HEK293 (cell line): Measurements from ENCODE around the gene SQOR.

Experiments used
- EGR2 ChIP-seq: fragments of 450-650 bp; formaldehyde crosslinking; IDR thresholded peaks from 2 replicates; pipeline ENCODE4 v1.5.1; 2016; ENCODE audit warnings: low read depth, missing biosample characterization, missing genetic modification characterization
- KLF8 ChIP-seq: fragments of 450-650 bp; formaldehyde crosslinking; IDR thresholded peaks from 2 replicates; pipeline ENCODE4 v1.5.1; 2016; ENCODE audit warnings: missing biosample characterization, missing genetic modification characterization
- KLF9 ChIP-seq: fragments of 450-650 bp; formaldehyde crosslinking; IDR thresholded peaks from 2 replicates; pipeline ENCODE4 v1.5.1; 2016; ENCODE audit warnings: missing biosample characterization, missing genetic modification characterization, low read depth
- PATZ1 ChIP-seq: fragments of 450-650 bp; formaldehyde crosslinking; IDR thresholded peaks from 2 replicates; pipeline ENCODE4 v1.5.1; 2016; ENCODE audit warnings: missing biosample characterization, missing genetic modification characterization
- SCRT1 ChIP-seq: fragments of 450-650 bp; formaldehyde crosslinking; IDR thresholded peaks from 2 replicates; pipeline ENCODE4 v1.5.1; 2016; ENCODE audit warnings: missing biosample characterization, missing genetic modification characterization, borderline replicate concordance
- SCRT2 ChIP-seq: fragments of 450-650 bp; formaldehyde crosslinking; IDR thresholded peaks from 2 replicates; pipeline ENCODE4 v1.5.1; 2016; ENCODE audit warnings: missing biosample characterization, missing genetic modification characterization
- SETDB1 ChIP-seq: IDR thresholded peaks from one replicate; pipeline ENCODE4 v1.6.1; 2017; ENCODE audit warnings: mild to moderate bottlenecking, low read length, moderate library complexity, mixed read lengths; ENCODE audit not compliant: insufficient read length
- TRIM28 ChIP-seq: IDR thresholded peaks from 2 replicates; pipeline ENCODE4 v1.6.1; 2011; ENCODE audit warnings: low read length, control low read depth, borderline replicate concordance
- ZBTB11 ChIP-seq: fragments of 450-650 bp; formaldehyde crosslinking; conservative IDR thresholded peaks from 2 replicates; pipeline ENCODE4 v1.5.1; 2016; ENCODE audit warnings: low read depth, missing biosample characterization, missing genetic modification characterization
- ZBTB8A ChIP-seq: fragments of 450-650 bp; formaldehyde crosslinking; IDR thresholded peaks from 2 replicates; pipeline ENCODE4 v1.5.1; 2016; ENCODE audit warnings: missing biosample characterization, missing genetic modification characterization
- ZNF140 ChIP-seq: fragments of 450-650 bp; formaldehyde crosslinking; IDR thresholded peaks from 2 replicates; pipeline ENCODE4 v1.5.1; 2016; ENCODE audit warnings: missing biosample characterization, missing genetic modification characterization
- ZNF23 ChIP-seq: fragments of 450-650 bp; formaldehyde crosslinking; IDR thresholded peaks from 2 replicates; pipeline ENCODE4 v1.5.1; 2016; ENCODE audit warnings: missing biosample characterization, missing genetic modification characterization, borderline replicate concordance
- ZNF24 ChIP-seq: fragments of 450-650 bp; formaldehyde crosslinking; IDR thresholded peaks from 2 replicates; pipeline ENCODE4 v1.5.1; 2016; ENCODE audit warnings: missing biosample characterization, missing genetic modification characterization
- ZNF274 ChIP-seq, 2 experiments: fragments of 200-500 bp in 1 of 2; fragments of 450-650 bp in 1 of 2; sonication (Bioruptor generic) in 1 of 2; formaldehyde crosslinking in 1 of 2; IDR thresholded peaks; 2 replicates each; pipeline versions ENCODE4 v1.5.1 to v1.6.1; 2014 to 2016; ENCODE audit warnings: borderline replicate concordance in 1 of 2, inconsistent platforms in 1 of 2, low read length in 1 of 2, missing biosample characterization in 1 of 2, missing genetic modification characterization in 1 of 2
- ZNF362 ChIP-seq: fragments of 450-650 bp; formaldehyde crosslinking; IDR thresholded peaks from 2 replicates; pipeline ENCODE4 v1.5.1; 2016; ENCODE audit warnings: missing biosample characterization, missing genetic modification characterization
- ZNF423 ChIP-seq: fragments of 450-650 bp; formaldehyde crosslinking; IDR thresholded peaks from 2 replicates; pipeline ENCODE4 v1.5.1; 2016; ENCODE audit warnings: missing biosample characterization, missing genetic modification characterization
- ZNF48 ChIP-seq: fragments of 450-650 bp; formaldehyde crosslinking; IDR thresholded peaks from 2 replicates; pipeline ENCODE4 v1.5.1; 2016; ENCODE audit warnings: missing biosample characterization, missing genetic modification characterization
- ZNF501 ChIP-seq: fragments of 450-650 bp; formaldehyde crosslinking; IDR thresholded peaks from 2 replicates; pipeline ENCODE4 v1.5.1; 2016; ENCODE audit warnings: missing biosample characterization, missing genetic modification characterization
- ZNF561 ChIP-seq: fragments of 450-650 bp; IDR thresholded peaks from 2 replicates; pipeline ENCODE4 v1.5.1; 2018; ENCODE audit warnings: missing biosample characterization, missing genetic modification characterization, borderline replicate concordance
- ZNF621 ChIP-seq: fragments of 450-650 bp; formaldehyde crosslinking; IDR thresholded peaks from 2 replicates; pipeline ENCODE4 v1.5.1; 2017; ENCODE audit warnings: missing biosample characterization, missing genetic modification characterization
- ZNF623 ChIP-seq: fragments of 450-650 bp; formaldehyde crosslinking; IDR thresholded peaks from 2 replicates; pipeline ENCODE4 v1.5.1; 2016; ENCODE audit warnings: missing biosample characterization, missing genetic modification characterization
- ZNF626 ChIP-seq: fragments of 450-650 bp; sonication (Bioruptor Pico); formaldehyde crosslinking; IDR thresholded peaks from 2 replicates; pipeline ENCODE4 v1.5.1; 2018; ENCODE audit warnings: missing biosample characterization, missing genetic modification characterization, inconsistent platforms
- ZNF660 ChIP-seq: fragments of 450-650 bp; IDR thresholded peaks from 2 replicates; pipeline ENCODE4 v1.5.1; 2018; ENCODE audit warnings: missing biosample characterization, mild to moderate bottlenecking, missing genetic modification characterization
- ZNF768 ChIP-seq: fragments of 450-650 bp; formaldehyde crosslinking; IDR thresholded peaks from 2 replicates; pipeline ENCODE4 v1.5.1; 2018; ENCODE audit warnings: missing biosample characterization, mild to moderate bottlenecking, missing genetic modification characterization
- ZSCAN23 ChIP-seq: fragments of 450-650 bp; formaldehyde crosslinking; IDR thresholded peaks from 2 replicates; pipeline ENCODE4 v1.5.1; 2016; ENCODE audit warnings: missing biosample characterization, missing genetic modification characterization
- TF ChIP-seq, protein P1 (sequence below): fragments of 450-650 bp; formaldehyde crosslinking; IDR thresholded peaks from 2 replicates; pipeline ENCODE4 v1.5.1; 2016; ENCODE audit warnings: missing biosample characterization, missing genetic modification characterization
- TF ChIP-seq, protein P2 (sequence below): fragments of 450-650 bp; formaldehyde crosslinking; optimal IDR thresholded peaks from 2 replicates; pipeline ENCODE3; 2016; ENCODE audit warnings: missing biosample characterization, mild to moderate bottlenecking, missing genetic modification characterization
- TF ChIP-seq, protein P3 (sequence below): fragments of 450-650 bp; formaldehyde crosslinking; IDR thresholded peaks from 2 replicates; pipeline ENCODE4 v1.5.1; 2016; ENCODE audit warnings: missing biosample characterization, missing genetic modification characterization

SQOR gene

GRCh38 chr15:45587095-45587862 is 47.5 kb upstream of the SQOR start, which contains the start of gene BLOC1S6 (continued):
- no peak for TF ChIP-seq ZSCAN23 (tag by site-specific recombination)
- TF ChIP-seq KLF9 (tag by site-specific recombination), result peak; percentile 71; the same call in 1 of the 2 replicates
- TF ChIP-seq ZNF768 (tag by site-specific recombination), result no peak
- TF ChIP-seq ZBTB8A (tag by site-specific recombination), result 0 out of 2 replicates have a peak, but pooled peaks have one; percentile 43
- TF ChIP-seq ZNF501 (tag by site-specific recombination), result peak; percentile 93
- peak; percentile 99 for TF ChIP-seq ZNF362 (tag by site-specific recombination)
- TF ChIP-seq ZNF561 (tag by site-specific recombination), result peak; percentile 83; the same call in 1 of the 2 replicates
- TF ChIP-seq ZNF423 (tag by site-specific recombination), result 0 out of 2 replicates have a peak, but pooled peaks have one; percentile 24
- no peak for TF ChIP-seq ZNF274 (IDR thresholded peaks at IDR 0.05; ENCODE audit: low read length)
- no peak for TF ChIP-seq ZNF274 (tag by site-specific recombination; IDR thresholded peaks at IDR 0.05; ENCODE audit: borderline replicate concordance)
- TF ChIP-seq ZNF623 (tag by site-specific recombination), result peak; percentile 25
- no peak for TF ChIP-seq SETDB1
- 0 out of 2 replicates have a peak, but pooled peaks have one; percentile 19 for TF ChIP-seq SCRT2
- TF ChIP-seq, protein P1, sequence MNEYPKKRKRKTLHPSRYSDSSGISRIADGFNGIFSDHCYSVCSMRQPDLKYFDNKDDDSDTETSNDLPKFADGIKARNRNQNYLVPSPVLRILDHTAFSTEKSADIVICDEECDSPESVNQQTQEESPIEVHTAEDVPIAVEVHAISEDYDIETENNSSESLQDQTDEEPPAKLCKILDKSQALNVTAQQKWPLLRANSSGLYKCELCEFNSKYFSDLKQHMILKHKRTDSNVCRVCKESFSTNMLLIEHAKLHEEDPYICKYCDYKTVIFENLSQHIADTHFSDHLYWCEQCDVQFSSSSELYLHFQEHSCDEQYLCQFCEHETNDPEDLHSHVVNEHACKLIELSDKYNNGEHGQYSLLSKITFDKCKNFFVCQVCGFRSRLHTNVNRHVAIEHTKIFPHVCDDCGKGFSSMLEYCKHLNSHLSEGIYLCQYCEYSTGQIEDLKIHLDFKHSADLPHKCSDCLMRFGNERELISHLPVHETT (tag by site-specific recombination), result peak; percentile 82
- TF ChIP-seq, protein P2, sequence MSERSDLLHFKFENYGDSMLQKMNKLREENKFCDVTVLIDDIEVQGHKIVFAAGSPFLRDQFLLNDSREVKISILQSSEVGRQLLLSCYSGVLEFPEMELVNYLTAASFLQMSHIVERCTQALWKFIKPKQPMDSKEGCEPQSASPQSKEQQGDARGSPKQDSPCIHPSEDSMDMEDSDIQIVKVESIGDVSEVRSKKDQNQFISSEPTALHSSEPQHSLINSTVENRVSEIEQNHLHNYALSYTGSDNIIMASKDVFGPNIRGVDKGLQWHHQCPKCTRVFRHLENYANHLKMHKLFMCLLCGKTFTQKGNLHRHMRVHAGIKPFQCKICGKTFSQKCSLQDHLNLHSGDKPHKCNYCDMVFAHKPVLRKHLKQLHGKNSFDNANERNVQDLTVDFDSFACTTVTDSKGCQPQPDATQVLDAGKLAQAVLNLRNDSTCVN, result peak; percentile 69
- no peak for TF ChIP-seq SCRT1 (tag by site-specific recombination)
- TF ChIP-seq ZNF626 (tag by site-specific recombination), result no peak
- TF ChIP-seq, protein P3, sequence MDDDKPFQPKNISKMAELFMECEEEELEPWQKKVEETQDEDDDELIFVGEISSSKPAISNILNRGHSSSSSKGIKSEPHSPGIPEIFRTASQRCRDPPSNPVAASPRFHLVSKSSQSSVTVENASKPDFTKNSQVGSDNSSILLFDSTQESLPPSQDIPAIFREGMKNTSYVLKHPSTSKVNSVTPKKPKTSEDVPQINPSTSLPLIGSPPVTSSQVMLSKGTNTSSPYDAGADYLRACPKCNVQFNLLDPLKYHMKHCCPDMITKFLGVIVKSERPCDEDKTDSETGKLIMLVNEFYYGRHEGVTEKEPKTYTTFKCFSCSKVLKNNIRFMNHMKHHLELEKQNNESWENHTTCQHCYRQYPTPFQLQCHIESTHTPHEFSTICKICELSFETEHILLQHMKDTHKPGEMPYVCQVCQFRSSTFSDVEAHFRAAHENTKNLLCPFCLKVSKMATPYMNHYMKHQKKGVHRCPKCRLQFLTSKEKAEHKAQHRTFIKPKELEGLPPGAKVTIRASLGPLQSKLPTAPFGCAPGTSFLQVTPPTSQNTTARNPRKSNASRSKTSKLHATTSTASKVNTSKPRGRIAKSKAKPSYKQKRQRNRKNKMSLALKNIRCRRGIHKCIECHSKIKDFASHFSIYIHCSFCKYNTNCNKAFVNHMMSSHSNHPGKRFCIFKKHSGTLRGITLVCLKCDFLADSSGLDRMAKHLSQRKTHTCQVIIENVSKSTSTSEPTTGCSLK (tag by site-specific recombination), result no peak
- TF ChIP-seq ZNF23 (tag by site-specific recombination), result no peak
- TF ChIP-seq KLF8, result peak; percentile 91
- peak; percentile 25; the same call in 1 of the 2 replicates for TF ChIP-seq TRIM28
- TF ChIP-seq ZNF140 (tag by site-specific recombination), result no peak
- TF ChIP-seq ZNF48, result no peak
- TF ChIP-seq ZNF24, result no peak; the same call in 1 of the 2 replicates
- TF ChIP-seq EGR2 (tag by site-specific recombination), result 0 out of 2 replicates have a peak, but pooled peaks have one; percentile 10
- no peak for TF ChIP-seq ZNF621 (tag by site-specific recombination)
- TF ChIP-seq ZBTB11 (tag by site-specific recombination), result peak; percentile 99
- peak; percentile 86 for TF ChIP-seq PATZ1 (tag by site-specific recombination)
- peak; percentile 74 for TF ChIP-seq ZNF660 (tag by site-specific recombination)
